OCI-LY3 (cell line): ENCODE data around the gene DAP.

Experiments
- CTCF ChIP-seq: fragments of 200-600, 300-600 bp; sonication (generic); IDR thresholded peaks from 2 replicates; pipeline ENCODE4 v1.5.1; 2014; ENCODE audit warnings: antibody characterized with exemption, low read length, low read depth
- EZH2phosphoT487 ChIP-seq: fragments of 200-600 bp; shearing (Covaris generic); IDR thresholded peaks from 2 replicates; pipeline ENCODE4 v1.6.1; 2018; ENCODE audit warnings: antibody characterized with exemption, mixed run types, low read depth

GRCh38 chr5:10725636-10726035 lies 35.4 kb downstream of the DAP start:
- TF ChIP-seq CTCF = no peak
- no peak for TF ChIP-seq EZH2phosphoT487
